GM21515 (cell line): ENCODE data around the gene MAMDC4.
"Not testable (repeated sequence)": the region's sequence is repeated elsewhere in the genome, so short reads cannot be mapped to it uniquely, and the experiment has no call there.

Experiments
- ATAC-seq: cut with Tn5 transposase; IDR thresholded peaks from one replicate; pipeline ENCODE4 v1.9.1; 2021; ENCODE audit not compliant: unreplicated experiment

Gene MAMDC4

GRCh38 chr9:136837856-136838277 is 14.3 kb upstream of the MAMDC4 start:
- ATAC-seq = not testable (repeated sequence)

DNA sequence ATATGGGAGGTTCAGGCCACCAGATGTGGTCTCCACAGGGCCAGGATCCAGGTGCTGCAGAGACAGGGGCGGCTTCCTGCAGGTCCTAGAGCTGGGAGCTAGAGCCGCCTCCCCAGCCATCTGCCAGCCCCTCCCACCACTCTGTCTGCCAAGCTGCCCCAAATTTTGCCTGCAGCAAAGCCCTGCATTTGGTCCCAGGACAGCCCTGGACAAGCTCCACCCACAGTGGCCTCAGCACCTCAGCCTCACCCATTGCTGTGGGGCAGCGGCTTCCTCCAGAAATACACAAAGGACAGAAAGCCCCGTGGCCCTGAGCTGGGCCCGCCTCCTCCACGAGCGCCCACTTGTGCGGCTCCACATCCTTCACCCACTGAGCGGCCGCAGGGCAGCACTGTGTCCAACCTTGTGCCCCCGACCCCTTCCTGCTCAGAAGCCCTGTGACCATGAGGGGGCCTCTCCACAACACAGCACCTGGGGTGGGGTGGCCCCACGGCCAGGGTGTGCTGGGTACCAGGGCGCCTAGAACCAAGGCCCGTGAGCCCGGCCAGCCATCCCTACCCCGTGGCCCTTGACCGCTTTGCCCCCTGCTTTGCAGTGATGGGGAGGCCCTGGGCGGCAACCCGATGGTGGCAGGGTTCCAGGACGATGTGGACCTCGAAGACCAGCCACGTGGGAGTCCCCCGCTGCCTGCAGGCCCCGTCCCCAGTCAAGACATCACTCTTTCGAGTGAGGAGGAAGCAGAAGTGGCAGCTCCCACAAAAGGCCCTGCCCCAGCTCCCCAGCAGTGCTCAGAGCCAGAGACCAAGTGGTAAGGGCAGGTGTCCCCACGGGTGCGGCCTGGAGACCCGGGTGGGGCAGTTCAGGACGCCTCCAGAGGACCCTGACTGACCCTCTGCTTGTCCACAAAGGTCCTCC is 13.6 kb upstream of the MAMDC4 start:
- ATAC-seq = no peak

DNA sequence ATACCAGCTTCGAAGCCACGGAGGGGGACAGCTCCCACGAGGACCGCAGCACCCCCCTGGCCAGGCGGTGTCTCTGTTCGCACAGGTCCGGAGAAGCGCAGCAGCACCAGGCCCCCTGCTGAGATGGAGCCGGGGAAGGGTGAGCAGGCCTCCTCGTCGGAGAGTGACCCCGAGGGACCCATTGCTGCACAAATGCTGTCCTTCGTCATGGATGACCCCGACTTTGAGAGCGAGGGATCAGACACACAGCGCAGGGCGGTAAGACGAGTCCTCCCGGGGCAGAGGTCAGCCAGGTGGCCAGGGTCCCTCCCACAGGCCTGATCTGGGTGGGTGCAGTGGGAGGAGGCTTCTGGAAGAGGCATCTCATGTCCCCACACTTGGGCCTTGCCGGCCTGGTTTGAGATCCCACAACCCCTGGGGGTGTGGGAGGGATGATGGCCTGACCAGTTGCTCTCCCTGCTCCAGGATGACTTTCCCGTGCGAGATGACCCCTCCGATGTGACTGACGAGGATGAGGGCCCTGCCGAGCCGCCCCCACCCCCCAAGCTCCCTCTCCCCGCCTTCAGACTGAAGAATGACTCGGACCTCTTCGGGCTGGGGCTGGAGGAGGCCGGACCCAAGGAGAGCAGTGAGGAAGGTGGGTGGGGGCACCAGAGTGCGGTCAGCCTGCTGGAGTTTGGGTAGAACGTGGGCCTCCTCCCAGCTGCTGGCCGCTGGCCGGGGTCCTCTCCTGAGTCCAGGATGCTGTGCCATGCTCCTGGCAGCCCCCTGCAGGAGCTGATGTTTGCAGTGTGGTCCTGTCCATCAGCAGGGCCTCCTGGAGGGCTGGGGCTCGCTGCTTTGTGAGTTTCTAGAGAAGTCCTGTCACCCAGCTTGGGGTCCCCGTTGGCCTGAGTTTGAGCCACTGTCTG is 12.7 kb upstream of the MAMDC4 start:
- ATAC-seq = no peak

DNA sequence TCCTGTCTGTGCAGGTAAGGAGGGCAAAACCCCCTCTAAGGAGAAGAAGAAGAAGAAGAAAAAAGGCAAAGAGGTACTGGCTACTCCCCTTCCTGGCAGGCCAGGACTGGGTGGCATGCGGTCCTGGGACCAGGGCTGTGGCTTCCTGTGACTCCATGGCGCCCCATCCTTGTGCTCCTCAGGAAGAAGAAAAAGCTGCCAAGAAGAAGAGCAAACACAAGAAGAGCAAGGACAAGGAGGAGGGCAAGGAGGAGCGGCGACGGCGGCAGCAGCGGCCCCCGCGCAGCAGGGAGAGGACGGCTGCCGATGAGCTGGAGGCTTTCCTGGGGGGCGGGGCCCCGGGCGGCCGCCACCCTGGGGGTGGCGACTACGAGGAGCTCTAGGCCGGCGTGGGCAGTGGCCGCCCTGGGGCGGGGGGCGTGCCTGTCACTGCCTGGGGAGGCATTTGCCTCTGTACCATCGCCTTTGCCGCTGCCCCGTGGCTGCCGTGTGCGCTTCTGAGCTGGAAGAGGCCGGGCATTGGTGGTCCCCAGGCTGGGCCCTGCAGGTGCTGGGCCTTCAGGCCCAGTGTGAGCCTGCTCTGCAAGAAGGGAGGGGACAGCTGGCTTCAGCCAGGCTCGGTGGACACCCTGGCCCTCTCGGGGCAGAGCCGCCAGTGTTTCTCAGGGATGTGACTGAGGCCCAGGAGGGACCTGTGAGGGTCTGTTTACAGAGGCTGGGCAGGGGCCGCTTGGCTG is 11.8 kb upstream of the MAMDC4 start:
- no peak for ATAC-seq

DNA sequence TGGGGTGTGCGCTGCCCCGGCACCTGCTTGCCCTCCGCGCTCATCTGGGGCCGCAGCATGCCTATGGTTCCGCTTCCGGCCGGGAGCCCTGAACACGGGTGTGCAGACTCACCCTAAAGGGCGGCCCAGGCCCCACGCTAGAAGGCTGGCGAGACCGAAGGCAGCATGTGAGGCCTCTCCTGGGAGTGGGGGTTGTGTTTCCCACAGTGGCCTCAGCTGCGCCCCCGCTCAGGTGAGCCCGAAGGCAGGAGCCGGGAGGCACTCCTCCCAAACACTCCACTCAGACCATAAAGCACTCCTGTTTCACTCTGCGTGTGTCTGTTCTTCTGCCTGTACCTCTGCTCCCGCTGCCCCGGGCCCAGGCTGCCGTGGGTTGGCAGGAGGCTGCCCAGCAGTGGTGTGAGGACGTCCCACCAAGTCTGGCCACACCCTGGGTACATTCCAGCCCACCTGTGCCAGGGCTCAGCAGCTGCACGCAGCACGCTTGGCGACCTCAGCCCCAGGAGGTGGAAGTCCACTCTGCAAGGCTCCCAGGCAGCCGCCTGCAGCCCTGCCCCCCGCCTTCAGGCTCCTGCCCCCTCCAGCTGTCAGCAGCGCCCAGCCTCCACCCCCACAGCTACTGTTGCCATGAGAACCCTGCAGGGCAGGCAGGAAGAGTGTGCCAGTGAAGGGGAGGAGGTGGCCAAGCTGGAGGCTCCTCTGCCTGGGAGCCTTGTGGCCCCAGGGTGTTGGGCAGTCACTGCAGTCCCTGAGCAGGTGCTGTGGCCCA is 11.1 kb upstream of the MAMDC4 start:
- no peak for ATAC-seq

GRCh38 chr9:136841646-136842379 is 10.3 kb upstream of the MAMDC4 start:
- not testable (repeated sequence) for ATAC-seq

GRCh38 chr9:136842380-136842948 is 9.7 kb upstream of the MAMDC4 start, which contains the start of gene AJM1:
Gene AJM1, plus strand, starts transcription at chr9:136842478. Its CDS starts 1,937 bp downstream, at chr9:136844415.
- ATAC-seq = peak; percentile 59

DNA sequence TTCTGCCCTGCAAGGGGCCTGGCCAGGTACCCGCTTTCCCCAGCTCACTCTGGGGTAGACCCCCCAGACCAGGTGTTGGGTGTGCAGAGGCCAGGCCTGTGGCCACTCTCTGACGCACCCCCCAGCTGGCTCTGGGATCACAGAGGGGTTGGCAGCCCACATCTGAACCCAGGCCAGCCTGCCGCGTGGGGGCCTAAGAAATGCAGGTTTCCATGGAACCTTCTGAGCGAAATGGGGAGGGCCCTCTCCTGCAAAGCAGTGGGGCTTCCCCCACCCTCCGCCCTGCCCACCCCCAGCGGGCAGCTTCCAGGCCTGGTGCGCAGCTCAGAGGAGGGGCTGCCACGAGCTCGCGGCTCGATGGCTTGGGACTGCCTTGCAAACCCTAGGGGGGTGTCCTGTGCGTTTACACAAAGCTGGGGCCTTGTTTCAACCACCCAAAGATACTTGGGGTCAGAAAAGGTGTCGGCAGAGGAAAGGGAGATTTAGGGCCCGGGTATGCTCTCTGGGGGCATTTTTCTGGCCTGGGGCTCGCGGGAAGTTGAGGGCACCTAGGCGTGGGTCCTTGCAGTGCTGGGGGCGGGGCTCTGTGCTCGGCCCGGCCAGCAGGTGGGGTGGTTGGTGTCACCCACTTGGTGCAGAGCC is 8.9 kb upstream of the MAMDC4 start:
- not testable (repeated sequence) for ATAC-seq

DNA sequence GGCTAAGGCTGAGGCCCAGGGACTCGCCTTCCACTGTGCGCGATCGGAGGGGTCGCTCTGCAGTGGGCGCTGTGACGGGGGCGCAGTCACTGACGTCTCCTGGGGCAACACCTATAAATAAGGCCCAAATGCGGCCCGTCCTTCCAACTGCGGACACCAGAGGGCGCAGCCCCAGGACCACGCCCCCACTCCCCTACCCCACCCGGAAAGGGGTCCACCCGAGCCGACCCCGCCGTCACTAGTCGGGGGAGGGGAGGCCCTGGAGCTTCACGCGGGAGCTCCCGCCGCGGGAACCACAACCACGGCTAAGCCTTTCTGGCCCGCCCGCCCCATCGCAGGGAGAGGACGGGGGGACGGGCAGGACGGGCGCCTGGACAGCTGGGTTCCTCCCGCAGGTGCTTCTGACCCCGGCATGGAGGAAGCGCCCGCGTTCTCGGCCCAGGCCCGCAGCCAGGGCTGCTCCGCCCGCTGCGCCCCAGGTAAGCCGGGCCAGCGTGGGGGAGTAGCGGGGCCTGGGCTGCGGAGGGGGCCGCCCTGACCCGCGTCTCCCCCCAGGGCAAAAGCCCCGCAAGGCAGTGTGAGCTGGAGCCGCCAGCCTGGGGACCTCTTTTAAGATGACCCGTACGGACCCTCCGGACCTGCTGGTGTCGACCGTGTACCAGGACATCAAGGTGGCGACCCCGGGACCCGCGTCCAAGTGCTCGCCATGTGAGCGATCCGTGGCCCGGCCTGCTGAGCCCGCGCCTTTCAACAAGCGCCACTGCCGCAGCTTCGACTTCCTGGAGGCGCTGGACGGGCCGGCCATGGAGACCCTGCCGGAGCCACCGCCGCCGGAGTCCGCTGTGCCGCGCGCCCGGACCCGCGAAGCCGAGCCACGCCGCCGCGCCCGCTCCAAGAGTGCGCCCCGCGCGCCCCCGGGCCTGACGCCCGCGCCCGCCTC is 8.1 kb upstream of the MAMDC4 start:
- ATAC-seq = not testable (repeated sequence)

DNA sequence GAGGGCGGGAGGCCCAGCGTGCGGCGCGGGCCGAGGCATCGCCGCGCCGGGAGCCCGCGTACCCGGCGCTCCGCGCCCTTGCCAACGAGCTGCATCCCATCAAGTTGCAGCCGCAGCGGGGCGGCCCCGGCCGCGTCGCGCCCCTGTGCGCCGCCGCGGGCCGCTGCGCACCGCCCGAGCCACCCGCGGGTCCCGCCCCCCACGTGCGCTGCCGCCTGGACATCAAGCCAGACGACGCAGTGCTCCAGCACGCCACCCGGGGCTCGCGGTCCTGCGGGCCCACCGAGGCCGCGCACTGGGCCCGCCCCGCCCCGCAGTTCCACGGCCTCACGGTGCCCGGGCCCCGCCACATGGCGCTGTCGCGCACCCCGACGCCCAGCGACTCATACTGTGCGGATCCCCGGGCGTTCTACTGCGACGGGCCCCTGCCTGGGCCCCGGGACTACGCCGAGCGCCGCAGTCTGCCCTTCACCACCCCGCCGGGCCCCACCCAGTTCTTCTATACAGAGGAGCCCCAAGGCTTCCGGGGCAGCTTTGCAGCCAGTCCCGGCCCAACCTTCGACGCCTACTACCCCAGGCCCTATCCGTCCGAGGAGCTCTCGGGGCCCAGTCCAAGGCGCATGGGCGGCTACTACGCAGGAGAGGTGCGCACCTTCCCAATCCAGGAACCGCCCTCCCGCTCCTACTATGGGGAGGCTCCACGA is 7.2 kb upstream of the MAMDC4 start:
- ATAC-seq = no peak

GRCh38 chr9:136845465-136846260 is 6.5 kb upstream of the MAMDC4 start:
- ATAC-seq = no peak

- no peak for ATAC-seq
Observed at GRCh38 chr9:136846376-136847087, 5.6 kb upstream of the MAMDC4 start.

- ATAC-seq = no peak
Observed at GRCh38 chr9:136847088-136847825, 4.9 kb upstream of the MAMDC4 start.

- no peak for ATAC-seq
Observed at GRCh38 chr9:136847826-136848392, 4.2 kb upstream of the MAMDC4 start.
